Measurements from ENCODE around the gene FARSA.
"Not testable (repeated sequence)": the region's sequence is repeated elsewhere in the genome, so short reads cannot be mapped to it uniquely, and the experiment has no call there.

FARSA gene

DNA sequence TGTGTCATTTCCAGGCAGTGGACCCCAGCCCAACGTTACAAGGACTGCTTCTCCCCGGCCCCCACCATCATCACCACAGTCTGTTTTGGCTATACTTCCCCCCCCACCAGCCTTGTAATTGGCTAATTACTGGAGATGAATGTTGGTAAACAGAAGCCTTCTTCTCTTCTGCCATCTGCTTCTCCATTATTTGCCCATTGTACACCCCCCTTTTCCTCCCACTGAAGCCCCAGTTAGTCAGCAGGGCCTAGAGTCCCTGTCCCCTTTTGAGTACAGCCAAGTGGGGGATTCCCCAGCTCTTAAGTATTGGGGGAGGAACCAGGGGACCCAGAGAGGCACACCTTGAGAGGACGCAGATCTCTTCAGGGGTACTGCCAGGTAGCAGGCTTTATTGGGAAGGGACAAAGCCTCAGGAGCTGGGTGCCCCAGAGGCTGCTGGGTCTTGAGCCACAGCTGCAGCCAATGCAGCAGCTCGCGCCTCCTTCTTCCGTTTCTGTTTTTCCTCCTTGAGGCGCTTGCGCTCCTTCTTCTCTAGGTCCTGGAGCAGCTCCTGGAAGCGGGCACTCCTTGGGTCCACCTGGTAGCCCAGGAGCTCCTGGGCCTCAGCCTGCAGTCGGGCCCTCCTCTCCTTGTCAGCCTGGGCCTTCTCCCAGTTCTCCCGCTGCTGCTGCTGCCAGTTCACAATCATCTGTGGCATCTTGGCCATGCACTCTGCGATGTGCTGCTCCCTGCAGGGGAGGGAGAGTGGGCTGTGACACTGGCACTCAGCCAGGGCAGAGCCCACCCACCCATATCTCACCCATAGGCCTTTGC is 20.5 kb upstream of the FARSA start:
- DNase-seq = no peak

DNA sequence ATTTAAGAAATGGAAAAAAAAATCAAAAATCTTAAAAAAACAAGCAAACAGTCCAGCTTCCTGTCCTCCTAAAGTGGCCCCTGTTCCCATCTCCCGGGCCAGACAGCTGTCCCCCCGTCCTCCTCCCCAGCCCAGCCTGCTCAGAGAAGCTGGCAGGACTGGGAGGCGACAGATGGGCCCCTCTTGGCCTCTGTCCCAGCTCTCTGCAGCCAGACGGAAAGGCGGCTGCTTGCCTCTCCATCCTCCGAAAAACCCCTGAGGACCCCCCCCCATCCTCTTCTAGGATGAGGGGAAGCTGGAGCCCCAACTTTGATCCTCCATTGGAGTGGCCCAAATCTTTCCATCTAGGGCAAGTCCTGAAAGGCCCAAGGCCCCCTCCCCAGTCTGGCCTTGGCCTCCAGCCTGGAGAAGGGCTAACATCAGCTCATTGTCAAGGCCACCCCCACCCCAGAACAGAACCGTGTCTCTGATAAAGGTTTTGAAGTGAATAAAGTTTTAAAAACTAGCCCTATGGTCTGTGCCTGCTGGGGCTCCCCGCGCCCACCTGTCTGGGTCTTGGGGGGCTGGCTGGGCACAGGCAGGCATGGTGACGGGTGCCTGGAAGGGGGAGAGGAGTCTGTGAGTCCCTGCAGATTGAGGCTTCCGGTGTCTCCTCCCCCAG is 19.8 kb upstream of the FARSA start:
- no peak for DNase-seq

DNA sequence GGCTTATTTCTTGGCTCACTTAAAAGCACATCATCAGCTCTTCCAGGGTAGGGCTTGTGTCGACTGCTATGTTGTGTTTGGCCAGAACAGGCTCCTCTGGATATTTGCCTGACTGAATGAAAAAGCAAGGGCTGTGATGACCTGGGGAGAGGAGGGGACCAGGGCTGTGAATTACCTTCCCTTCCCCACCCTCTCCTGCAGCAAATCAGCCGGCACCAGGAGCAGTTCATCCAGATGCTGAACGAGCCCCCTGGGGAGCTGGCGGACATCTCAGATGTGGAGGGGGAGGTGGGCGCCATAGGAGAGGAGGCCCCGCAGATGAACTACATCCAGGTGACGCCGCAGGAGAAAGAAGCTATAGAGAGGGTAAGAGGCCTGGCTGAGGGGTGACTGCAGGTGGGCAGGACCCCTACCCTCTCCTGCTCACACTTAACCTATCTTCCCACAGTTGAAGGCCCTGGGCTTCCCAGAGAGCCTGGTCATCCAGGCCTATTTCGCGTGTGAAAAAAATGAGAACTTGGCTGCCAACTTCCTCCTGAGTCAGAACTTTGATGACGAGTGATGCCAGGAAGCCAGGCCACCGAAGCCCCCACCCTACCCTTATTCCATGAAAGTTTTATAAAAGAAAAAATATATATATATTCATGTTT is 19.1 kb upstream of the FARSA start:
- DNase-seq = no peak

DNA sequence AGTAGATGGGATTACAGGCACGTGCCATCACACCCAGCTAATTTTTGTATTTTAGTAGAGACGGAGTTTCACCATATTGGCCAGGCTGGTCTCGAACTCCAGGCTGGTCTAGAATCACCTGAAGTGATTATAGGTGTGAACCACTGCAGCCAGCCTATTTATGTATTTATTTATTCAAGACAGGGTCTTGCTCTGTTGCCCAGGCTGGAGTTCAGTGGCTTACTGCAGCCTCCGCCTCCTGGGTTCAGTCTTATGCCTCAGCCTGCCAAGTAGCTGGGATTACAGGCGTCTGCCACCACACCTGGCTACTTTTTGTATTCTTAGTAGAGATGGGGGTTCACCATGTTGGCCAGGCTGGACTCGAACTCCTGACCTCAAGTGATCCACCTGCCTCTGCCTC is 18.5 kb upstream of the FARSA start:
- not testable (repeated sequence) for DNase-seq

DNA sequence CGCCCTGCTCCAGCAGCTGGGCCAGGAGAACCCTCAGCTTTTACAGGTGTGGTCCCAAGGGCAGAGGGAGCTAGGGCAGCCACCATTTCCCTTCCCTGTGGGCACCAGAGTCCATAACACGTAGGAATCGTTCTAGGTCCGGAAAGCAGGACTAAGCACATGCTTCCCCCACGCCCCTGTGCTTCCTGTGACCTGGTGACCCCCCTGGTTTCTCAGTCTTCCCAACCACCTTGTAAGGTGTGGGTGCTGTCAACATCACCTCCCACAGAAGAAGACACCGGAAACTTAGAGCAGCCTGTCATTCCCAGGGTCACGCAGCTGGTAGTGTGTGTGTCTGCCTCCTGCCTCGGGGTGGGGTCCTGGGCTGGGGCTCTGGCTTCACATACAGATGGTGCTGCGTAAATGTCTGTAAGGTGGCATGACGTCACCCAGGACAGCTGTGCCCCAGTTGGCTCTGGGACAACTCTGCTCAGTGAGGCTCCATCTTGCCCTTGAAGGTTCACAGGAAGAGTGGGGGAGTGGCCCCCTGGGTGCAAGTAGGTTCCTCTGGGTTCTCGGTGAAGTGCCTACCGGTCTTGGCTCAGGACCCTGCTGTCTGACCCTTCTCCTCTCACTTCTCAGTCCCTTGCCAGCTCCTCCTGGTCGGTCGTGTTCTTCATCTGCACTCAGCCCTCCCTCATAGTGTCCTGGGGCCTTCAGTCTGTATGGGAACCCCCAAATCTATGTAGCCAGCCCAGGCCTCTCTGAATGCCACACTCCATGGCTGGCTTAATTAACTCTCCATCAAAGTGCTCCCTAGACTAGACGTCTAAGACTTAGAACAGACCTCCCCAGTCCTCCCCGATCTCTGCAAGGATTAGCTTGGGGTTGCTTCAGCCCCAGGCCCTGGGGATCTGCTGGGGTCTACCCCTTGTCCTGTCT is 16.1 kb upstream of the FARSA start:
- DNase-seq = no peak

- no peak for DNase-seq
Observed at GRCh38 chr19:12948612-12949362, 15.3 kb upstream of the FARSA start.

DNA sequence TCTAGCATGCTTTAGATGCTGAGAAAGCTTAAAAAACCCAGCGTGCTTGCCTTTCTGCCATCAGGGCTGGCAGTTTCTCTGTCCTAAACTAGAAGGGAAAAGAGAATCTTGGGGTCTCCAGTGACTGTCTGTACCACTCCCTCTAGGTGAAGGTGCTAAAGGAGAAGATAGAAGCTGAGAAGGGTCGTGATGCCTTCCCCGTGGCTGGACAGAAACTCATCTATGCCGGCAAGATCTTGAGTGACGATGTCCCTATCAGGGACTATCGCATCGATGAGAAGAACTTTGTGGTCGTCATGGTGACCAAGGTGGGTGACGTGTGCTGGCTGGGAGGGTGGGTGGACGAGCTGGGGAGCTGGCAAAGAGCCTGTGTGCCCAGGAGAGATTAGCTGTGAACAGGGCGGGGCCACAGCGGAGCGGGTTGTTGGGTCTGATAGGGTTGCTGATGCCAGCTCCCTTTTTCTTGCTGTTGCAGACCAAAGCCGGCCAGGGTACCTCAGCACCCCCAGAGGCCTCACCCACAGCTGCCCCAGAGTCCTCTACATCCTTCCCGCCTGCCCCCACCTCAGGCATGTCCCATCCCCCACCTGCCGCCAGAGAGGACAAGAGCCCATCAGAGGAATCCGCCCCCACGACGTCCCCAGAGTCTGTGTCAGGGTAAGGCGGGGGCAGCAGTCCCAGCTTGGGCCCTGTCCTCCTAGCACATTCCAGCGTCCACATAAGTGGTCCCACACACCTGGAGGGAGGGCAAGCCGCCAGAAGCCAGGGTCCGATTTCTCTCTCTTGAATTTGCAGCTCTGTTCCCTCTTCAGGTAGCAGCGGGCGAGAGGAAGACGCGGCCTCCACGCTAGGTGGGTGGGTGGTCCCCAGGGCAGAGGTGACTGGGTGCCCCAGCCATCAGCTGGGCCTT is 14.4 kb upstream of the FARSA start:
- DNase-seq = no peak

DNA sequence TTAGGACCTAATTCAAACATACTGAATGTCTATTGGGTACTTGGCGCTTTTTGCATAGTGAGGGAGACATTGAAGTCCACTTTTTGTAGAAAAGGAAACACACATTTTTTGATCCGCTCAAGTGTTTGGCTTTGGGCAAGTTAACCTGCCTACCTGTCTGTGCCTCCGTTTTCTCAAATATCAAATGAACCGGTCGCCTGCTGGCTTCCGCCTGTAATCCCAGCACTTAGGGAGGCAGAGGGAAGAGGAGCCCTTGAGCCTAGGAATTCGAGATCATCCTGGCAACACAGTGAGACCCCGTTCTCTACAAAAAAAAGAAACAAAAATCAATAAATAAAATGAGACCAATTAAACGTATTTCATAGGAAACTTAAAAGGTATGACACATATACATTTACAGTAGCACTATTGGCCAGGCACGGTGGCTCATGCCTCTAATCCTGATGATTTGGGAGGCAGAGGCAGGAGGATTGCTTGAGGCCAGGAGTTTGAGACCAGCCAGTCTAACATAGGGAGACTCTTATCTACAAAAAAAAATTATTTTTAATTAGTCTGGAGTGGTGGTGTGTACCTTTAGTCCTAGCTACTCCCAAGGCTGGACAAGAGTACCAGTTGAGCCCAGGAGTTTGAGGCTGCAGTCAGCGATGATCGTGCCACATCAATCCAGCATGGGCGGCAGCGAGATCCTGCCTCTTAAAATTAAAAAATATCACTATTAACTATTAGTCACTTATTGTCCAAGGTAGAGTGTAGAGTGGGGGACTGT is 13.4 kb upstream of the FARSA start:
- DNase-seq = no peak

DNA sequence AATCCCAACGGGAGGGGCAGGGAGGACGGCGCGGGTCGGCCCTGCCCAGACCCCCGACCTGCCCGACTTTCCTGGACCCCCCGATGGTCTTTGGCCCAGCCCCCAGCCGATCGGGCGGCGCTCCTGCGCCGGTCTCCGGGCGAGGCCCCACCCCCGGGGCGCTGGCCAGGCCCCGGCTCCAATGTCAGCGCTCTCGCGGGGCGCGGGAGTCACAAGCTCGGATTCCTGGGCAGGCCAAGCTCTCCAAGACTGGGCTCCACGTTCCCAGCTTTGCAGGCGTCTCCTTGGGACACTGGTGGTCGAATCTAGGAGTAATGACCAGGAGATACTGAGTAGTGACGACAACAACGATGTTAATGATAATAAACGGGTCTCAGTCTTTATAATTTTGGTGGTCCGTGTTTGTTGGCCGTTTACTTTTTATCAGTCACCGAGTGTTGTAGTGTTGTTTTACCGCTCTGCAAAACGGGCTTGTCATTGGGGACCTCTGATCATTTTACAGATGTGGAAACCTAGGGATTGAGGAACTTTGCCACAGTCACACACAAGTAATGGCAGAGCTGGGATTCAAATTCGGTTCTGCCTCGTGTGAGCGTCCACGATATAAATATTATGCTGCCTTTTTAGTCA is 12.7 kb upstream of the FARSA start:
- peak; percentile 32 for DNase-seq

- DNase-seq = peak; percentile 97
Observed at GRCh38 chr19:12945479-12946091, 12.1 kb upstream of the FARSA start, which contains the start of gene RAD23A. TSS of gene RAD23A (plus strand) at chr19:12945862. CDS start at chr19:12945949, 87 bp downstream.

DNA sequence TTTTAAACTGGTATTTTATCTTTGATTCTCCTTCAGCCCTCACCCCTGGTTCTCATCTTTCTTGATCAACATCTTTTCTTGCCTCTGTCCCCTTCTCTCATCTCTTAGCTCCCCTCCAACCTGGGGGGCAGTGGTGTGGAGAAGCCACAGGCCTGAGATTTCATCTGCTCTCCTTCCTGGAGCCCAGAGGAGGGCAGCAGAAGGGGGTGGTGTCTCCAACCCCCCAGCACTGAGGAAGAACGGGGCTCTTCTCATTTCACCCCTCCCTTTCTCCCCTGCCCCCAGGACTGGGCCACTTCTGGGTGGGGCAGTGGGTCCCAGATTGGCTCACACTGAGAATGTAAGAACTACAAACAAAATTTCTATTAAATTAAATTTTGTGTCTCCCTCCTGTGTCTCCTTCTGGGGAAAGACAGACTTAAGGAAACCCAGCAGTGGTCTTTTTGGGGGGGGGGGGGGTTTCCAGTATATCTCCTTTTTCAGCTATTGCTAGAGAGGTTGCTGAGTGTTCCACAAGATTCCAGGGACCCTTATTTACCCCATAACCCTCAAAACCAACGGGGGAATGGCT is 10.7 kb upstream of the FARSA start:
- DNase-seq = no peak

DNA sequence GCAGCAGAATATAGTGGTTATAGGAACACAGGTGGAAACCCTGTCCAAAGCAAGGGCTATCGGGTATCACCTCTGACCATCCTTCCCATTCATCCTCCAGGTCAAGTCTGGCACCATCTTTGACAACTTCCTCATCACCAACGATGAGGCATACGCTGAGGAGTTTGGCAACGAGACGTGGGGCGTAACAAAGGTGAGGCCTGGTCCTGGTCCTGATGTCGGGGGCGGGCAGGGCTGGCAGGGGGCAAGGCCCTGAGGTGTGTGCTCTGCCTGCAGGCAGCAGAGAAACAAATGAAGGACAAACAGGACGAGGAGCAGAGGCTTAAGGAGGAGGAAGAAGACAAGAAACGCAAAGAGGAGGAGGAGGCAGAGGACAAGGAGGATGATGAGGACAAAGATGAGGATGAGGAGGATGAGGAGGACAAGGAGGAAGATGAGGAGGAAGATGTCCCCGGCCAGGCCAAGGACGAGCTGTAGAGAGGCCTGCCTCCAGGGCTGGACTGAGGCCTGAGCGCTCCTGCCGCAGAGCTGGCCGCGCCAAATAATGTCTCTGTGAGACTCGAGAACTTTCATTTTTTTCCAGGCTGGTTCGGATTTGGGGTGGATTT is 10.0 kb upstream of the FARSA start:
- no peak for DNase-seq

DNA sequence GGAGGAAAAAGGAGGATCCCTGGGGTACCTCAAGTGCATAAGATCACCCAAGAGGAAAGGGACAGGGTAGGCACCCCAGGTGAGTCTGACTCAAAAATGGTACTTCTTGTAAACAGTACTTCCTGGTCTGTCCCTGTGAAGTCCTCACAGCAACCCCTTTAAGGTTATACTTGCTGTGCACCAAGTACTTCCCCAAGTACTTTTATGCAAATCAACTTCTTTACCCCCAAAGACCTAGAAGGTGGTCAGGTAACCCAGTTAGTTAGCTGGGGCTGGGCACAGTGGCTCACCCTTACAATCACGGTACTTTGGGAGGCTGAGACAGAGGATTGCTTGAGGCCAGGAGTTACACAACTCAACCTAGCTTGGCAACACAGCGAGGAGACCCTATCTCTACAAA is 7.4 kb upstream of the FARSA start:
- no peak for DNase-seq

GRCh38 chr19:12939975-12940423 is 6.5 kb upstream of the FARSA start:
- no peak for DNase-seq

- DNase-seq = no peak
Observed at GRCh38 chr19:12938779-12939601, 5.5 kb upstream of the FARSA start.

DNA sequence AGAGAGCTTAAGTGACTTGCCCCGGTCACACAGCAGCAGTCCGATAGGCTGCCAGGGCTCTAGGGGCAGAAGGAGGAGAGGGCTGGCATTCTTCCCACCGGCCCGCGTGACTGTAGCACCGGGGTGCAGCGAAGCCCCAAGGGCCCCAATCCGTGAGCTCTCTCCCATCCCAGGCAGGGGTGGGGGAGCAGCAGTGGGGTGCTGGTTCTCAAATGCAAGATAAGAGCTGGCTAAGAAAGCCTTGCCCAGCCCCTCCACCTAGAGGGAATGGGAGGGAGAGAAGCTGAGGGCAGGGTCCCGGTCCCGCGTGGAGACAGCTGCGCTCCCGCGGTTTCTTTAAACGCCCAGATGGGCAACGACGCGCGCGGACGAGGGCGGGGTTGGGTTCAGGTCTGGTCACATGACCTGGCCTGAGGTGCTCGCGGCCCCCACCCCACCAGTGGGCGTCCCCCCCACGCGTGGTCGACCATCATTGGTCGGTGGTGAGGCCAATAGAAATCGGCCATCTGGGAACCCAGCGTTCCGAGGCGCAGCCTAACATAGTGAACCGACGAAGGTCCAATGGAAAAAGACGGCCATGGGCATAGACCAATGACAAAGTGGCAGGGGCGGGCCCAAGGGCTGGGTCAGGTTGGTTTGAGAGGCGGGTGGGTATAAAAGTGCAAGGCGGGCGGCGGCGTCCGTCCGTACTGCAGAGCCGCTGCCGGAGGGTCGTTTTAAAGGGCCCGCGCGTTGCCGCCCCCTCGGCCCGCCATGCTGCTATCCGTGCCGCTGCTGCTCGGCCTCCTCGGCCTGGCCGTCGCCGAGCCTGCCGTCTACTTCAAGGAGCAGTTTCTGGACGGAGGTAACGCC is 4.6 kb upstream of the FARSA start, which contains the start of gene CALR:
Gene CALR, plus strand, starts transcription at position 683 of the 852 bp plus-strand sequence. Its CDS starts 71 bp downstream, at position 754.
- DNase-seq = peak; percentile 96
